Activated T-helper 1 cell treated with anti-CD3 and anti-CD28 coated beads, Interleukin-12 subunit alpha, Interleukin-12 subunit beta, Interleukin-2, Interleukin-4 antibody, amounts not matched to agents 30 ng/mL and 10 ng/mL and 1 ng/mL, durations not matched to agents 14 hours and 24 hours and 36 hours (primary cell): ENCODE measurements around the gene BANP. TPM values are rescaled to one million over a fixed set of nuclear protein-coding genes. Genes with fewer than 3 reads are reported as not detected.
A peak's percentile ranks its signal among the peaks of the same experiment; 100 is the strongest.
"Not testable (repeated sequence)": the region's sequence is repeated elsewhere in the genome, so short reads cannot be mapped to it uniquely, and the experiment has no call there.

Experiments used
- DNase-seq: peaks from one replicate; pipeline ENCODE4 v3.0.0; 2021; ENCODE audit warnings: low spot score
- H3K27ac Mint-ChIP-seq: one replicate; pipeline ENCODE4 v1.8.0; 2021; ENCODE audit warnings: mild to moderate bottlenecking, mixed read lengths
- H3K27me3 Mint-ChIP-seq: one replicate; pipeline ENCODE4 v1.8.0; 2022; ENCODE audit warnings: mild to moderate bottlenecking, moderate library complexity, mixed read lengths; ENCODE audit not compliant: insufficient read depth
- H3K36me3 Mint-ChIP-seq: one replicate; pipeline ENCODE4 v1.8.0; 2021; ENCODE audit warnings: low read depth, mixed read lengths
- H3K4me1 Mint-ChIP-seq: one replicate; pipeline ENCODE4 v1.8.0; 2021; ENCODE audit warnings: low read depth, mixed read lengths
- H3K4me3 Mint-ChIP-seq: one replicate; pipeline ENCODE4 v1.8.0; 2021; ENCODE audit warnings: mild to moderate bottlenecking, moderate library complexity, mixed read lengths
- H3K9me3 Mint-ChIP-seq: one replicate; pipeline ENCODE4 v1.8.0; 2021; ENCODE audit warnings: mixed read lengths
- intact Hi-C: fragments of 100-400 bp; cut with micrococcal nuclease; formaldehyde crosslinking; loops from one replicate; pipeline ENCODE4 v1.15.1; 2024
- total RNA-seq: library from RNA; stranded (reverse); gene quantifications from 2 replicates; pipeline ENCODE4 v1.2.3, GENCODE V29; 2022

Gene BANP
- total RNA-seq, 1 donor from 2014 or later: 35.5 TPM

DNA sequence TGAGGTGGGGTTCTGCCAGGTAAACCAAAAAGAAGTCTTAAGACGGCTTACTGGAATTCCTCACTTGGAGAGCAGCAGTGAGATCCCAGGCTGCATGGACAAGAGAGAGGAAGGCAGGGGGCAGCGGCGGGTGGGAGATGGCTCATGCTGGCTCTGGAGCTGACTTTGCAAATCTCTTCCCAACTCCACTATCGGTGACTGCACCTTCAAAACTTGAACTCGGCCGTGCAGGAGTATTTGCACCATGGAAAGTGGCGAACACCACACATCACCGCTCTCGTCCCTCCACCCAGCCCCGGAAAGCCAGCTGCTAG lies 31.6 kb upstream of the BANP start:
- Mint-ChIP-seq H3K4me1 (peaks cover 5% of the 10 kb centered on the region), H3K27ac (no peak overlapping the region), H3K36me3 (no peaks in the 10 kb centered on the region), H3K9me3 (no peaks in the 10 kb centered on the region), H3K27me3 (peaks cover 11% of the 10 kb centered on the region), H3K4me3 (no peak overlapping the region)
- DNase-seq: no peak
- intact Hi-C loops: no loop called here

DNA sequence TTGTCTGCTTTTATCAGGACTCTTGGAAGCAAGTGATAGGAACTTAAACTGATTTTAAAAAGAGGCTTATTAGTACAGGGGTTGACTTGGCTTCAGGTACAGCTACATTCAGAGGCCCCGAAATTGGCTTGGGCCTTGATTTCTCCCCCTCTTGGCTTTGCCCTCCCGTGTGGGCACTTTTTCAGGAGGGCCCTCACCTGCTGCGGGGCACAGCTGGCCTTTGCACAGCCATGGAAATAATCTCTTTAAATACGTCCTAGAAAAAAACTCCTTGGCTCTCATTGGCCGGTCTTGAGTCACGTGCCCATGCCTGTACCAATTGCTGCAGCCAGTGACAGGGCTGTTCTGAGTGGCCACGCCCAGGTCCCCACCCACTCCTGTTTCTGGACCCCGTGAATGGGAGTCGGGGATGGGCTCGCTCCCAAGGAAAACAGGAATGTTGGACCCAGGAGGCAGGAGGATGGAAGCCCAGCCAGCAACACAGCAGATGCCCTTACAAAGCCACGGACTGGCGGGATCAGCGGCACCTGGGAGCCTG lies 29.9 kb upstream of the BANP start:
- no peaks in the 10 kb centered on the region for H3K9me3 Mint-ChIP-seq
- no peak overlapping the region for H3K27ac Mint-ChIP-seq
- no peak overlapping the region for H3K4me3 Mint-ChIP-seq
- H3K4me1 Mint-ChIP-seq: peaks cover 7% of the 10 kb centered on the region
- no peak for DNase-seq
- H3K36me3 Mint-ChIP-seq: no peaks in the 10 kb centered on the region
- H3K27me3 Mint-ChIP-seq: peaks cover 20% of the 10 kb centered on the region
- intact Hi-C loops: no loop called here

DNA sequence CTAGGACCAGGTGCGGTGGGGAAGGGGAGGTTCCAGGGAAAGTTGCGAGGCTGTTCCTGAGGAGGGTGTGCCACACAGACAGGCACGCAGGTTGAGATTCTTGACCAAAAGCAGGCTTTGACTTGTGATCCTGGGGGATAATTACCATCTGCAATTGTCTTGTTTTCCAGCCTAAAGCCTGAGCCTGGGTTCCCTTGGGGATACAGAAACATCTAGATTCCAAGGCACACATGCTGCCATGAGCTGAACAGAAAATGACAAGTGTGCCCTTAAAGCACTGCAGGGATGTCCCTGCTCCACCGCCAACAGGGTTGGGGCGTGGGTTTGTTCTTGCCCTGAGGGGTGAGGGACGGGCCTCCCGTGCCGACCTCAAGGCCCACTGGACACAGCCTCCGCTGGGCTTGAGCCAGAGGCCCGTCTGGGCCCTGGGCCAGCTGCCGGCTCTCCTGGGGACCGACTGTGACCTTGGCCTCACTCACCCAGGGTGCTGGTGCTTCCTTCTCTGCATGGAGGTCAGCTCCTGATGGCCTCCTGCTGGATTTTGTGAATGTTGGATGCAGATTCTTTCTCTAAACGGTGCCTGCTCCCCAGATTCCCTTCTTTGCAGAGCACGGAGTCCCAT lies 28.9 kb upstream of the BANP start:
- intact Hi-C loops: no loop called here

DNA sequence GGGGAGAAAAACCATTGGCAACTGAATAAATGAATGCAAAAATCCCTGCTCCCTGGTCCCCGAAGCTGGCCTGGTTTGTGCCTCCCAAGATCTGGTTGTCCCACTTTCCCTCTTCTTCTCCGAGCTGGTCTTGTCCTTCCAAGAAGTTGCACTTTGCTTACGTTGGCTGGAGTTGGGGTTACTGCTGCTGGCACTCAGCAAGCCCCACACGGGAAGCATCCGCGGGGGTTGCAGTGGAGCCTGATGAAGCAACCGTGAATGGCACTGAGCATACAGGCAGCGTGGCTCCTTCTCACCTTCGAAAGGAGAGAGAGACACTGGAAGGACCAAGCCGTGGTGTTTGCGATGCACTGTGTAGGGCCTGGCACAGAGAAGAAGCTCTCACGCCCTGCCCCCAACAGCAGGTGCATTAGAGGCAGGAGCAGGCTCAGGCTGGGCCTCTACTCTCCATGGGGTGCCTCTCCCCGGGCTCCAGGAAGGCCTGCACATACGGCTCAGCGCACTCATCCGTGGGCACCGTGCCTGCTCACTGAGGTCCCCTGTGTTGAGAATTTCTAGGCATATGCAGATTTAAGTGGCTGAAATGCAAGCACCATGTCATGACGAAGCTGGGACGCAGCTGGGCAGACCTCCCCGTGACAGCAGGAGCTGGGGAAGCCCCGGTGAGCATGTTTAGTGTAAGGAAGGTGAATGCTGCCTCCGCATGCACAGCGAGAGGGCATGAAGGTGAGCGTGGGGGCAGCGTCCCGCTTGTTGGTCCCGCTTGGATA lies 27.0 kb upstream of the BANP start:
- intact Hi-C loops: no loop called here
- peaks cover 22% of the 10 kb centered on the region for H3K27me3 Mint-ChIP-seq
- DNase-seq: no peak
- no peak overlapping the region for H3K4me3 Mint-ChIP-seq
- peaks cover 6% of the 10 kb centered on the region for H3K4me1 Mint-ChIP-seq
- no peaks in the 10 kb centered on the region for H3K9me3 Mint-ChIP-seq
- H3K27ac Mint-ChIP-seq: no peak overlapping the region
- H3K36me3 Mint-ChIP-seq: no peaks in the 10 kb centered on the region

More for the DNA sequence above, 28.9 kb upstream of the BANP start:
- DNase-seq: no peak
- peaks cover 12% of the 10 kb centered on the region for H3K4me1 Mint-ChIP-seq
- no peak overlapping the region for H3K4me3 Mint-ChIP-seq
- no peaks in the 10 kb centered on the region for H3K36me3 Mint-ChIP-seq
- H3K27me3 Mint-ChIP-seq: peaks cover 24% of the 10 kb centered on the region
- H3K9me3 Mint-ChIP-seq: no peaks in the 10 kb centered on the region
- H3K27ac Mint-ChIP-seq: no peak overlapping the region

DNA sequence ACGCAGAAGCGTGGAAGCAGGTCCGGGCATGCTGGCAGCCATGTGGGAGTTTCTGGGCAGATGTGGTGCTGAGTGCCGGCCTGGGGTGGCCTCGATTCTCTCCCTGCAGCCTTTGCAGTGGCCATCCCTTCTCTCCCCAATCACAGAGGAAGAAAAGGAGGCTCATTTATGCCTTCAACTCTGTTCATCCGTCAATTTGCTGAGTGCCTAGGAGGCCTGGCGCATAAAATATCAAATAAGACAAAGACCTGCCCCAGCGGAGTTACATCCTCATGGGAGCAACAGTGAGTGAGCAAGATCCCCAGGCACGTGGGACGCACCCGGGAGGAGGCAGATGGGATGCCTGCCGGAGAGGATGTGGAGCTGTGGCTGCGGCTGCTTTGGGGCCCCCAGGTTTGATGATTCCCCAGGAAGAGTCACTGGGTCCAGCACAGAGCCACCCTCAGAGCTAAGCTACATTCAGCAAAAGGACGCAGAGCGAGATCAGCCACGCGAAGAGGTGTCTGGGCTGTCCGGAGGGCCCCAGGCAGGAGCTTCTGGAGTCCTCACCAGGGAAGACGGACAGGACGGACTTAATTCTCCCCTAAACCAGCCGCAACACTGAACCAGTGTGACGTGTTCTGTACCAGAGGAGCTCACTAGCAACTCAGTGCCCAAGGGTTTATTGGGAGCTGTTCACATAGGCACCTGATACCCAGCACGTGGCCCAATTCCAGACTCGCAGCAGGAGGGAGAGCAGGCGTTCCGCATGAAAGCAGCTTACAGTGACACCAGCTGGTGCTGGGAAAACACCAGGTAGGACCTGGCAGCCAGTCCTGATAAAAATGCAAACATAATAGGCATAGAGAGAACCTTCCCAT lies 26.2 kb upstream of the BANP start:
- H3K4me3 Mint-ChIP-seq: no peak overlapping the region
- H3K27me3 Mint-ChIP-seq: peaks cover 22% of the 10 kb centered on the region
- no peak for DNase-seq
- H3K27ac Mint-ChIP-seq: no peak overlapping the region
- peaks cover 6% of the 10 kb centered on the region for H3K4me1 Mint-ChIP-seq
- intact Hi-C loops: no loop called here
- H3K36me3 Mint-ChIP-seq: no peaks in the 10 kb centered on the region
- no peaks in the 10 kb centered on the region for H3K9me3 Mint-ChIP-seq

DNA sequence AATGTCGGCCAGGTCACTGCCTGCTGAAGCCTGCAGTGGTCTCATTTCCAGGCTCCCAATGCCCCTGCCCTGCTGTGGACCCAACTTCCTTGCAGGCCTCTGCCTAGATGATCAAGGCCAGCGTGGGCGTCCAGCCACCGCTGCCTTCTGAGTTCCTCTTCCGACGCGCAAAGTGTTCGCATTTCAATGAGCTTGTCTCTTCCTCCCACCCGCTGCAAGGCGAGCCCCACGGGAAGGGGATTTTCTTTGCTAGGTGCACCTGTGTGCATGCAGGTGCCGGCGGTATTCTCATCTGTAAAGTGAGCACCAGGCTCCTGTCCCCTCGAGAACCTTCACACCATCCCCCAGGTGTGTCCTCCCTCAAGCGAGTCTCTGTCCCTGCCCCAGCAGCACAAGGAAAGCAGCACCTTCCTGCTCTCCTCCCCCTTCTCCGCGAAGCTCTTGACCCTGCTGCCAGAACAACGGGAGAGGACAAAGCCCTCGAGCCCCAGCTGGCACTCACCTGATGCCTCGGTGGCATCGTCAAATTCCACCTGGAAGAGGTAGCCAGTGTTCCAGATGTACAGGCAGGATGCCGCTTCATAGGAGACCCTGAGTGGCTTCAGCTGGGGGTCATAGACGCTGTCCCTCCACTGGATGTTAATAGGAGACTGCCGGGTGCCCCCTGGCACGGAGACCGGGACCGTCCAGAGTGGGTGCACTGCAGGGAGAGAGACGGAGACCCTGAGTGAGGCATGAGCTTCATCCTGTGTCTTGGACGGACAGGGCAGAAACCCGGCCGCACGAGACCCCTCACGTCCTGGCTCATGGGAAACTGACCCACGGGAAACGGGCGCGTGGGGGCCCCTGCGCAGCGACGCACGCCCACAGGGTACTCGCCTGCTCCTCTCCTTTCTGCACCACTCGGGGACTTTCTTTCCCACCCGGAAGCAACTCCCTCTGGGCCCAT lies 24.7 kb upstream of the BANP start:
- Mint-ChIP-seq H3K27me3 (peaks cover 20% of the 10 kb centered on the region), H3K4me3 (no peak overlapping the region), H3K36me3 (no peaks in the 10 kb centered on the region), H3K4me1 (peaks cover 6% of the 10 kb centered on the region), H3K27ac (no peak overlapping the region), H3K9me3 (no peaks in the 10 kb centered on the region)
- DNase-seq: no peak
- intact Hi-C loops: no loop called here

DNA sequence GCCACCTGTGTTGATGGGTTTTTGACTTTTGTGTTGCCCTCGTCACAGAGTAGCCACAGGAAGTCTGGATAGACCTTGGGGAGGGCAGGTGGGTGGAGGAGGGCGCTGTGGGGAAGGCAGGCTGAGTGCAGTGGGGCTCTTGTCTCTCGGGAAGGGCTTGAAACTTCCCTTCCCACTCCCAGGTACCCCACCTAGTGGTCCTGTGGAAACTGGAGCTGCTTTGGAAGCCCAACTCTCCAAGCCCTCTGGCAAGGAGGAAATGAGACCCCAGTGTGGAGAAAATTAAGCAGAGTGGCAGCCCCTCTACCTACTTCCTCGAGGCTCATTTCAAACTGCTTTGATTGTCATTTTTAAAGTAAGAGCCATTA lies 24.1 kb upstream of the BANP start:
- Mint-ChIP-seq H3K27me3 (peaks cover 20% of the 10 kb centered on the region), H3K4me3 (no peak overlapping the region), H3K36me3 (no peaks in the 10 kb centered on the region), H3K4me1 (peaks cover 6% of the 10 kb centered on the region), H3K27ac (no peak overlapping the region), H3K9me3 (no peaks in the 10 kb centered on the region)
- intact Hi-C loops: no loop called here
- no peak for DNase-seq

DNA sequence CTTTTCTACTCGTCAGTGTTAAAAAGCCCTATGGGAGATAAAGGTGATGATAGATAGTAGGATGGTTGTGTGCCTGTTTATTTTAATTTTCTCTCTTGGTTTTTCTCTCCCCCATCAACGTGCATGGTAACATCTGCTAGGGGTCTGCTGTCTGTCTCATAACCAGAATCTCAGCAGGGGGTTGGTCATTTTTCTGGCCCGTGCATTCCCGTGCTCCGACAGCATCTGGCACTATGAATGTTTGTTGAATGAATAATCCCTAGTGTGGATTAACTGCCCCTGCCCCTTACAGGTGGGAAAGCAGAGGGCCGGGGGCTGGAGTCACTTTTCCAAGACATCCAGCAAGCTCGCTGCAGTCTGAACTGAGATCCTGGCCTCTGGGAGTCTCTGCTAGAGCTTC lies 21.2 kb upstream of the BANP start:
- intact Hi-C loops: no loop called here
- Mint-ChIP-seq H3K36me3 (no peaks in the 10 kb centered on the region), H3K4me1 (peaks cover 6% of the 10 kb centered on the region), H3K9me3 (no peaks in the 10 kb centered on the region), H3K4me3 (no peak overlapping the region), H3K27ac (no peak overlapping the region), H3K27me3 (peaks cover 16% of the 10 kb centered on the region)
- no peak for DNase-seq

DNA sequence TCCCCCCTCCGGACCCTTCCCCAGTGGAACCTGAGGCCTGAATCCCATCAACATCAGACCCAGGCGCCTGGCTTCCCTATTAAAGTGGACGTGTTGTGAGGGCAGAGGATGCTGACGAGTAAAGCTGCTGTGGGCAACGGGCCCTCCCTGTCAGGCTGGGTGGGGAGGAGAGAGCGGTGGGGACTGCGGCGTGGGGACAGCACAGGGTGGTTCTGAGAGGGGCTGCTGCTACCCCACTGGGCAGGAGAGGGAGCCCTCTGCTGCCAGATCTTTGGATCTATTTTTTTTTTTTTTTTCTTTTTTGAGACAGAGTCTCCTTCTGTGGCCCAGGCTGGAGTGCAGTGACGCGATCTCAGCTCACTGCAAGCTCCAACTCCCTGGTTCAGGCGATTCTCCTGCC lies 20.8 kb upstream of the BANP start:
- no peak overlapping the region for H3K4me3 Mint-ChIP-seq
- no peak for DNase-seq
- H3K4me1 Mint-ChIP-seq: peaks cover 6% of the 10 kb centered on the region
- intact Hi-C loops: no loop called here
- no peaks in the 10 kb centered on the region for H3K9me3 Mint-ChIP-seq
- H3K36me3 Mint-ChIP-seq: no peaks in the 10 kb centered on the region
- H3K27ac Mint-ChIP-seq: no peak overlapping the region
- H3K27me3 Mint-ChIP-seq: peaks cover 11% of the 10 kb centered on the region

DNA sequence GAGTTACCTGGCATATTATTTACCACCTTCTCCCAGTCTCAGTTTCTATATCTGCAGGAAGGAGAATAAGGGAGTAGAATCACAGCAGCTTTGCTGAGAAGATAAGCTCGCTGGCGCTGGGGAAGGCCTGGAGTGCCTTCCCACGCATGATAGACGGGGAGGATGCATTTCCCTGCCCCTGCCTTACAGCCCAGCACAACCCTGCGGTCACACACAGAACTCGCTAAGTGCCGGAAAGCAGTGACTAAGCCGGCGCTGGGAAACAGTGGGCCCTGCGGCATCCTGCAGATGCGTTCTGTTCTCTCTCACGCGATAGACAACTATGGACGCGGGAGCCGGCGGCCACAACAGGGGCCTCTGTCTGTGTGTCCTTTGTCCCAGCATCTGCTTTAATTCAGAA lies 19.7 kb upstream of the BANP start:
- H3K27ac Mint-ChIP-seq: peak overlapping the region; percentile 7
- no peak overlapping the region for H3K4me3 Mint-ChIP-seq

DNA sequence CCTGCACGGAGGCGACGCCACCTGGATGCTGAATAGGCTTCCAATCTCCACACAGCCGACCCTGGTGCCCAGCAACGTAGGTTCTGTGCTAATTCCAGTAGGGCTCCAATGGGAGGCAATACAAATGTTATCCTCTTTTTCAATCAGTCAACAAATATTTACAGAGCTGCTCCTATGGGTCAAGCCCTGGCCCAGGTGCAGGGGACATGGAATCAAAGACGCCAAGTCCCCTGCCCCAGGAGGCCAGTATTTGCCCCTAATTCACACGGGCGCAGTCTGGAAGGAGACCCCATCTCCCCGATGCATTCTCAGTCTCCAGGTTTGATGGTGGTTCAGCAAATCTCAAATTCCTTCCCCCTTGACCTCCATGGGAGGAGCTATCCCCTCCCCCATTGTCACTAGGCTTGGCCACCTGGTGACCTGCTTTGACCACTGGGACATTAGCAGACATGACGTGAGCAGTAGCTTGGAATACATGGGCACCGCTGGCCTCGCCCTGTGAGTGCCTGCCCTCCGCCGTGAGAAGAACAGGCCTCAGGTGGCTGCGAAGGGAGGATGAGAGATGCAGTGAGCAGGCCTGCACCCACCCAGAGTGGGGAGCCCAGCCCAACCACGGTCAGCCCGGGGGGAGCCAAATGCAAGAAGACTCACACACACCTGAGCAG lies 18.6 kb upstream of the BANP start:
- intact Hi-C loops, DNase-seq, H3K4me1 Mint-ChIP-seq, H3K27ac Mint-ChIP-seq, H3K27me3 Mint-ChIP-seq, H3K4me3 Mint-ChIP-seq, H3K36me3 Mint-ChIP-seq, H3K9me3 Mint-ChIP-seq: not testable (repeated sequence)

More for the DNA sequence above, 19.7 kb upstream of the BANP start:
- H3K36me3 Mint-ChIP-seq: no peaks in the 10 kb centered on the region
- H3K4me1 Mint-ChIP-seq: peaks cover 2% of the 10 kb centered on the region
- DNase-seq: no peak
- intact Hi-C loops: no loop called here
- H3K9me3 Mint-ChIP-seq: no peaks in the 10 kb centered on the region
- peaks cover 6% of the 10 kb centered on the region for H3K27me3 Mint-ChIP-seq

DNA sequence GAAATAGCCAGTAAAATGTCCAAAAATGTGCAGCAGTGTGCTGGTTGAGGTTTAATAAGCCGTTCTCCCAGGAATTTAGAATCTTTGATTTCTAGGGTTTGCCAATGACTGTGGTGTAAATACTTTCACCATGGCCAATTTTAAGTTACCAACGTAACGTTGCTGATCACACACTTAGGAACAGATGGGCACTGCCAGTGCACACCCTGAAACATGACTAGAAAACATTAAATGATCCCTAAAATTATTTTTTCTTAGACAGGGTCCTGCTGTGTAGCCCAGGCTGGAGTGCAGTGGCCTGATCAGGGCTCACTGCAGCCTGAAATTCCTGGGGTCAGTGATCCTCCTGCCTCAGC lies 18.1 kb upstream of the BANP start:
- DNase-seq: no peak
- Mint-ChIP-seq H3K4me3 (no peak overlapping the region), H3K9me3 (no peaks in the 10 kb centered on the region), H3K36me3 (no peaks in the 10 kb centered on the region), H3K27me3 (peaks cover 3% of the 10 kb centered on the region), H3K4me1 (peaks cover under 1% of the 10 kb centered on the region), H3K27ac (no peak overlapping the region)
- intact Hi-C loops: no loop called here
